ENCODE measurements around the gene SNRNP25.

Gene SNRNP25

DNA sequence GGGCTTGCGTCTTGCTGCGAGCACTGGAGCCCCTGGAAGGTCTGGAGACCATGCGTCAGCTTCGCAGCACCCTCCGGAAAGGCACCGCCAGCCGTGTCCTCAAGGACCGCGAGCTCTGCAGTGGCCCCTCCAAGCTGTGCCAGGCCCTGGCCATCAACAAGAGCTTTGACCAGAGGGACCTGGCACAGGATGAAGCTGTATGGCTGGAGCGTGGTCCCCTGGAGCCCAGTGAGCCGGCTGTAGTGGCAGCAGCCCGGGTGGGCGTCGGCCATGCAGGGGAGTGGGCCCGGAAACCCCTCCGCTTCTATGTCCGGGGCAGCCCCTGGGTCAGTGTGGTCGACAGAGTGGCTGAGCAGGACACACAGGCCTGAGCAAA lies 31.8 kb downstream of the SNRNP25 start:
- peaks cover 4% of the 10 kb centered on the region; the same call in 1 of the 2 replicates for H3F3A ChIP-seq (ENCODE audit: insufficient read depth, low read length)
- TF ChIP-seq EZH2phosphoT487 (IDR thresholded peaks at IDR 0.05; ENCODE audit: low read length) (no peak), EZH2 (optimal IDR thresholded peaks at IDR 0.05; ENCODE audit: low read depth, low read length) (no peak), CTCF (IDR thresholded peaks at IDR 0.05; ENCODE audit: low read length) (no peak)
- H3K9ac ChIP-seq (ENCODE audit: low read length), result peak overlapping the region; percentile 9; the same call in 1 of the 2 replicates
- peak overlapping the region; percentile 67; the same call in 1 of the 2 replicates for H3K27ac ChIP-seq (ENCODE audit: low read length)
- H3K9me2 ChIP-seq (replicated peaks; ENCODE audit: insufficient read depth, low read length), result no peaks in the 10 kb centered on the region
- H4K20me1 ChIP-seq (ENCODE audit: insufficient read depth, low read length), result no peaks in the 10 kb centered on the region
- H3K36me3 ChIP-seq (replicated peaks; ENCODE audit: insufficient read depth, low read length), result no peaks in the 10 kb centered on the region
- H3K4me3 ChIP-seq (ENCODE audit: low read length), result no peak overlapping the region
- DNase-seq, result no peak
- peaks cover 23% of the 10 kb centered on the region for H3K4me1 ChIP-seq (ENCODE audit: low read length)
- H3K27me3 ChIP-seq (replicated peaks; ENCODE audit: insufficient read depth, low read length), result no peaks in the 10 kb centered on the region
- H2AFZ ChIP-seq (ENCODE audit: low read length), result no peak overlapping the region
- H3K4me2 ChIP-seq (ENCODE audit: low read depth, low read length), result peak overlapping the region; percentile 8; the same call in 1 of the 2 replicates
- H3K9me3 ChIP-seq (replicated peaks; ENCODE audit: insufficient read depth, low read length), result no peaks in the 10 kb centered on the region
- no peaks in the 10 kb centered on the region for H3K79me2 ChIP-seq (ENCODE audit: low read length)

DNA sequence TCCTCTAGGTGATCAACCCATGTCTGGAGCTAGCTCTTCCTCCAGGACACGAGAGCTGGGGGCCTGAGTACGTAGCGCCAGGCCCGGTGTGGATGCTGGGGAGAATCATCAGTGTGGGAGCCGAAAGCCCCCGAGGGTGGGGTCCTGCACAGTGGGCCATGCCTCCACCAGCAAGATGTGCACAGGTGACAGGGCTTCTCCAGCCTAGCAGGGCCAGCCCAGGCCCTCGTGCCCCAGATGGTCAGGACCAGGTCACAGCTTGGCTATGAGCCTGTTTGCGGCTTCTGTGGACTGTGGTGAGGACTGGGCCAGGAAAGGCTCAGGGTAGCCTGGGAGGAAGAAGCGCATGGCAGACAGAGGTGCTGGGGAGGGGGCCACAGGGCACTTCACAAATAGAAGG lies 32.2 kb downstream of the SNRNP25 start:
- no peaks in the 10 kb centered on the region for H3K79me2 ChIP-seq (ENCODE audit: low read length)
- no peak for TF ChIP-seq EZH2phosphoT487 (IDR thresholded peaks at IDR 0.05; ENCODE audit: low read length)
- TF ChIP-seq EZH2 (optimal IDR thresholded peaks at IDR 0.05; ENCODE audit: low read depth, low read length), result no peak
- TF ChIP-seq CTCF (IDR thresholded peaks at IDR 0.05; ENCODE audit: low read length), result no peak
- H3K4me3 ChIP-seq (ENCODE audit: low read length), result no peak overlapping the region
- H3K4me1 ChIP-seq (ENCODE audit: low read length), result peaks cover 23% of the 10 kb centered on the region
- no peaks in the 10 kb centered on the region for H4K20me1 ChIP-seq (ENCODE audit: insufficient read depth, low read length)
- H2AFZ ChIP-seq (ENCODE audit: low read length), result no peak overlapping the region
- no peak for DNase-seq
- peaks cover 4% of the 10 kb centered on the region; the same call in 1 of the 2 replicates for H3F3A ChIP-seq (ENCODE audit: insufficient read depth, low read length)
- no peak overlapping the region for H3K27ac ChIP-seq (ENCODE audit: low read length)
- H3K9me2 ChIP-seq (replicated peaks; ENCODE audit: insufficient read depth, low read length), result no peaks in the 10 kb centered on the region
- no peaks in the 10 kb centered on the region for H3K36me3 ChIP-seq (replicated peaks; ENCODE audit: insufficient read depth, low read length)
- H3K9ac ChIP-seq (ENCODE audit: low read length), result no peak overlapping the region
- no peaks in the 10 kb centered on the region for H3K9me3 ChIP-seq (replicated peaks; ENCODE audit: insufficient read depth, low read length)
- H3K4me2 ChIP-seq (ENCODE audit: low read depth, low read length), result no peak overlapping the region
- no peaks in the 10 kb centered on the region for H3K27me3 ChIP-seq (replicated peaks; ENCODE audit: insufficient read depth, low read length)

- Histone ChIP-seq H3K4me2 (ENCODE audit: low read depth, low read length) (no peak overlapping the region), H3K4me1 (ENCODE audit: low read length) (peaks cover 23% of the 10 kb centered on the region)
- no peak for DNase-seq
These were observed 32.9 kb downstream of the SNRNP25 start for GRCh38 chr16:86483-86952.

More at GRCh38 chr16:86483-86952, 32.9 kb downstream of the SNRNP25 start:
- H3K27ac ChIP-seq (ENCODE audit: low read length), result no peak overlapping the region
- H3K79me2 ChIP-seq (ENCODE audit: low read length), result no peaks in the 10 kb centered on the region
- TF ChIP-seq EZH2 (optimal IDR thresholded peaks at IDR 0.05; ENCODE audit: low read depth, low read length) (no peak), CTCF (IDR thresholded peaks at IDR 0.05; ENCODE audit: low read length) (no peak), EZH2phosphoT487 (IDR thresholded peaks at IDR 0.05; ENCODE audit: low read length) (no peak)
- no peaks in the 10 kb centered on the region for H4K20me1 ChIP-seq (ENCODE audit: insufficient read depth, low read length)
- H3K36me3 ChIP-seq (replicated peaks; ENCODE audit: insufficient read depth, low read length), result no peaks in the 10 kb centered on the region
- peaks cover 4% of the 10 kb centered on the region; the same call in 1 of the 2 replicates for H3F3A ChIP-seq (ENCODE audit: insufficient read depth, low read length)
- H3K9ac ChIP-seq (ENCODE audit: low read length), result no peak overlapping the region
- no peak overlapping the region for H2AFZ ChIP-seq (ENCODE audit: low read length)
- no peaks in the 10 kb centered on the region for H3K9me3 ChIP-seq (replicated peaks; ENCODE audit: insufficient read depth, low read length)
- H3K4me3 ChIP-seq (ENCODE audit: low read length), result no peak overlapping the region
- no peaks in the 10 kb centered on the region for H3K9me2 ChIP-seq (replicated peaks; ENCODE audit: insufficient read depth, low read length)
- H3K27me3 ChIP-seq (replicated peaks; ENCODE audit: insufficient read depth, low read length), result no peaks in the 10 kb centered on the region
